ENCODE results near the gene TMEM270.

Gene TMEM270

DNA sequence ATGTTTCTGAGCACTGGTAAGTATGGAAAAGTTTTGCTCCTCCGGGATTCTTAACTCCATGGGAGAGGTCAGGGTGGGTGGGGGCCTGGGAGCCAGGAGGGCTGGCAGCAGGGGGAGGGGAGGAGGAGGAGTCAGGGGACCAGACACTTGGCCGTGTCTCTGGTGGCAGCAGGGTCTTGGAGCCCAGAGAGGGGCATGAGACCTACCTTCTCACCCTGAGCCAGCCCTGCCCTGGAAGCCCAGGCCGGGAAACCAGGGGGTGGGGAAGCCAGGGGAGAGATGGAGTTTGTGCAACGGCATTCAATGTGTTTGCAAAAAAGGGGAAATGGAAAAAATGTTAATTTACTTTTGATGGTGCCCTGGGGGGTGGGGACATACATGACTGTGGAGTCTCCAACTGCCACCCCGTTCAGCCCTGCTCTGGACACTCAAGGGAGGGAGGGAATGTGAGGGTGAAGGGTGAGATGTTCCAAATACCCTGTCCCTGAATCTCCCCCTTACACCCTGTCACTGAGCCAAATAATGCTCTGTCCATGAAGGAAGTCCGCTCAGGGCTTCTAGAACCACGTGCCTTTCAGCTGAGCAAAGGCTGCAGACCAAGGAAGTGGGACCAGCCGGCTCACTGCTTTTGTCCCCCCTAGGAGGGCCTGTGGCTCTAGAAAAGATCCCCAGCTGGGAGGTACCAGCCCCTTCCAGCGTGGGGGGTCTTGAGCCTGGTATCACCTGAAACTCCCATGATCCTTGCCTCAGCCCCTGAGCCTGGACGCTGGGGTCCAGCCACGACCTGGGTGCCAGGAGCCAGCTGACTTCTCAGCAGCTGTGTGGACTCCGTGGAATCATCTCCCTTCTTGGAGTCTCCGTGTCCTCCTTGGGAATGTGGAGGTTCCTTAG, 48.3 kb downstream of the TMEM270 start:
- no peak for DNase-seq

DNA sequence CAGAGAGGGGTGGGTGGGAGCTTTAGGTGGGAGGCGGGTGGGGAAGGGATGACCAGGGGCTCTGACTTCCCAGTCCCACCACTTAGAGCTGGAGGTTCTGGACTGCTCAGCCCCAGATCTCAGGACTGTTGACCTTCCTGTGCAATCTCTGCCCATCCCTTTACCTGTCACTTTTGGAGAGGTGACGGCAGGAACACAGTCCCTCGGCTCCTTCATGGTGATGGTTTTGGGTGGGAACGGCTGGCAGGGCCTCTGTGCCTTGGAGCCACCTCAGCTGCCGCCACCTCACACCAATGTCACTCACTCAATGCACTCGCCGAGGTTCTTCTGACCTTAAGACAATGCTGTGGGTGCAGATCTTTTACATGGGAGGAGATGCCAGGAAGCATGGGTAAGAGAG, 49.0 kb downstream of the TMEM270 start:
- DNase-seq, result no peak

- DNase-seq, result no peak
Observed at GRCh38 chr7:73912223-73912622, 51.3 kb downstream of the TMEM270 start.

All from NCI-H146 (cell line).